ENCODE data around the gene BICC1. TPM values are rescaled to one million over a fixed set of nuclear protein-coding genes. Genes with fewer than 3 reads are reported as not detected.

Gene BICC1
- total RNA-seq, 1 experiment from 2014 or later = 118 TPM

DNA sequence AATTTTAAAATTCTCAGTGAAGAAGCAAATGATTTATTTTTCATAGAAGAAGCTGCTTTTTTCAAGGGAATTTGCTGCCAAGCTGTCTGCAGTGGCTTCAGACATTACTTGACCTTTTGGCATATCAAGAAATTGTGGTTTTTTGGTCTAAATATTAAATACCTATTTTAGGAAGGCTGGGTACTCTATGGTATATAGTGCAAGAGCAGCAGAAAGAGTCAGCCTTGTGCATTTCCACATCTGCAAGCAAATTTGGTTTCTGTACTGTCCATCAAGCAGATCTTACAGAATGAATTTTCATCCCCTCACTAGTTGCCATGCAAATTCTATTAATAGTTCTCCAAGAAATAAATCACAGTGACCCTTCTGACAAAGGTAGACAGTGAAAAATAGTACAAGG lies 222.0 kb downstream of the BICC1 start:
- ChIA-PET POLR2A (no interaction called here), CTCF (no interaction called here)
- Mint-ChIP-seq H3K36me3 (ENCODE audit: insufficient read depth, unreplicated experiment) (peaks cover 50% of the 10 kb centered on the region), H3K9me3 (ENCODE audit: unreplicated experiment) (peaks cover 18% of the 10 kb centered on the region), H3K4me1 (ENCODE audit: low read depth, unreplicated experiment) (no peaks in the 10 kb centered on the region), H3K4me3 (ENCODE audit: unreplicated experiment) (no peak overlapping the region), H3K27ac (ENCODE audit: unreplicated experiment) (no peak overlapping the region), H3K27me3 (ENCODE audit: insufficient read depth, unreplicated experiment) (no peaks in the 10 kb centered on the region)
- no peak for DNase-seq
- no peaks in the 10 kb centered on the region for H3K36me3 ChIP-seq (ENCODE audit: control insufficient read depth, insufficient read depth, low read length)
- TF ChIP-seq, protein P1, sequence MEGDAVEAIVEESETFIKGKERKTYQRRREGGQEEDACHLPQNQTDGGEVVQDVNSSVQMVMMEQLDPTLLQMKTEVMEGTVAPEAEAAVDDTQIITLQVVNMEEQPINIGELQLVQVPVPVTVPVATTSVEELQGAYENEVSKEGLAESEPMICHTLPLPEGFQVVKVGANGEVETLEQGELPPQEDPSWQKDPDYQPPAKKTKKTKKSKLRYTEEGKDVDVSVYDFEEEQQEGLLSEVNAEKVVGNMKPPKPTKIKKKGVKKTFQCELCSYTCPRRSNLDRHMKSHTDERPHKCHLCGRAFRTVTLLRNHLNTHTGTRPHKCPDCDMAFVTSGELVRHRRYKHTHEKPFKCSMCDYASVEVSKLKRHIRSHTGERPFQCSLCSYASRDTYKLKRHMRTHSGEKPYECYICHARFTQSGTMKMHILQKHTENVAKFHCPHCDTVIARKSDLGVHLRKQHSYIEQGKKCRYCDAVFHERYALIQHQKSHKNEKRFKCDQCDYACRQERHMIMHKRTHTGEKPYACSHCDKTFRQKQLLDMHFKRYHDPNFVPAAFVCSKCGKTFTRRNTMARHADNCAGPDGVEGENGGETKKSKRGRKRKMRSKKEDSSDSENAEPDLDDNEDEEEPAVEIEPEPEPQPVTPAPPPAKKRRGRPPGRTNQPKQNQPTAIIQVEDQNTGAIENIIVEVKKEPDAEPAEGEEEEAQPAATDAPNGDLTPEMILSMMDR (IDR thresholded peaks at IDR 0.05; ENCODE audit: insufficient read depth in 1 of 2, low read depth in 1 of 2, low read length in 1 of 2, severe bottlenecking in 1 of 2, unreplicated experiment in 1 of 2) = no peak
- no peaks in the 10 kb centered on the region for H3K27me3 ChIP-seq (replicated peaks; ENCODE audit: control insufficient read depth, insufficient read depth, low read length)
- BruUV-seq (replicated peaks) = no TSS peak
- no peaks in the 10 kb centered on the region for H3K4me1 ChIP-seq
- intact Hi-C loops (cut with micrococcal nuclease; ENCODE audit: unreplicated experiment) = no loop called here
- no peak overlapping the region for H3K4me3 ChIP-seq (ENCODE audit: low read depth, low read length)
- peaks cover 15% of the 10 kb centered on the region; the same call in 1 of the 2 replicates for H3K9me3 ChIP-seq

DNA sequence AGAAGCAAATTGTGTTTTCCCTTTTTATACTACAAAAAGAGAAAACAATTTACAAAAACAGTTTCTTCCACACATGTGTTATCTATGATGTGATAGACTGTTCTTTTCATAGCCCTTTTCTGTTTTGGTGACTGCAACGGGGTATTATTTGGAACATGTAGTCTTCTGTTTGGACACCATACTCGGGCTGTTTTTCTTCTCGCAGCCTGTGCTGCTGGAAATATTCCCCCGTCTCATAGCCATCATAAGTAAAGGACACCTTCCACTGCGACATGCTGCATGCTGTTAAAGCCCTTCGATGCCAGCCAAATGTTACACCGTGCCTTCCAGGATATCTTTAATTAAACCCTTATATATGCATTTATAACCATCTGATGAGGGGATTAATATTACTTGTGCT lies 222.4 kb downstream of the BICC1 start:
- Histone ChIP-seq H3K36me3 (ENCODE audit: control insufficient read depth, insufficient read depth, low read length) (no peaks in the 10 kb centered on the region), H3K4me3 (ENCODE audit: low read depth, low read length) (no peak overlapping the region), H3K9me3 (peaks cover 13% of the 10 kb centered on the region; the same call in 1 of the 2 replicates), H3K27me3 (replicated peaks; ENCODE audit: control insufficient read depth, insufficient read depth, low read length) (no peaks in the 10 kb centered on the region), H3K4me1 (no peaks in the 10 kb centered on the region)
- POLR2A ChIA-PET = no interaction called here
- no peak overlapping the region for H3K27ac Mint-ChIP-seq (ENCODE audit: unreplicated experiment)
- no peak overlapping the region for H3K4me3 Mint-ChIP-seq (ENCODE audit: unreplicated experiment)
- TF ChIP-seq, protein P1 (IDR thresholded peaks at IDR 0.05; ENCODE audit: insufficient read depth in 1 of 2, low read depth in 1 of 2, low read length in 1 of 2, severe bottlenecking in 1 of 2, unreplicated experiment in 1 of 2) = no peak
- intact Hi-C loops (cut with micrococcal nuclease; ENCODE audit: unreplicated experiment) = no loop called here
- no peaks in the 10 kb centered on the region for H3K4me1 Mint-ChIP-seq (ENCODE audit: low read depth, unreplicated experiment)
- peaks cover 14% of the 10 kb centered on the region for H3K9me3 Mint-ChIP-seq (ENCODE audit: unreplicated experiment)
- no TSS peak for BruUV-seq (replicated peaks)
- peaks cover 46% of the 10 kb centered on the region for H3K36me3 Mint-ChIP-seq (ENCODE audit: insufficient read depth, unreplicated experiment)
- H3K27me3 Mint-ChIP-seq (ENCODE audit: insufficient read depth, unreplicated experiment) = no peaks in the 10 kb centered on the region
- CTCF ChIA-PET = no interaction called here
- DNase-seq = no peak

DNA sequence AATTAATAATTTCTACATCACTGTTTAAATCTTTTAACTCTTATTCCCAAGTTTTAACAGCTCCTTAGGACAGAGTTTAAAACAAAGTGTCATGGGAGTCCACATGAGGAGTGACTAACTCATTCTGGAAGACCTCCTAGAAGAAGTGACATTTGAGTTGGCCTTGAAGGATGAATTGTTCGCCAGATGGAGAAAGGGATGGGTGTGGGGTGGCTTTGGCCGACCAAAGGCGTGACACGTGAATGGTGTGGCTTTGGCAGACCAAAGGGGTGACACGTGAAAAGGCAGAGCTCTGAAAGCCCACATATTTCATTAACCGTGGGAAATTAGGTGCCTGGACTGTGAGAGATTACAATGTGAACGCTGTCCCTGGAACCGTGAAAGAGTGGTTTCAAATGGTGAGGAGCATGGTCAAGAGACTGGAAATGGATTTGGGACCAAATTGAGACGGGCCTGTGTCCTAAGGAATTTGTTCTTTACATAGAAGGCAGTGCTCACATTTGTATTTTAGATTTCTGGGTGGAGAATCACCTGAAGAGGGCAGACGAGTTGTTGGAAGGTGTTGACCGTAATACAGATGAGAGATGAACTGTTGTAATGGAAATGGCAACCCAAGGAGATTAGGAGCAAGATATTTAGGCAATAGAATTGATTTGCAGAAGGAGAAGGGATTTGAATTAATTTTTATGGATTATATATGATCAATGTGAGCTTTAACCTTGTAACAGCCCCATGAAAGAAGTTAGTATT lies 228.1 kb downstream of the BICC1 start:
- Mint-ChIP-seq H3K9me3 (ENCODE audit: unreplicated experiment) (no peaks in the 10 kb centered on the region), H3K27me3 (ENCODE audit: insufficient read depth, unreplicated experiment) (no peaks in the 10 kb centered on the region), H3K4me3 (ENCODE audit: unreplicated experiment) (no peak overlapping the region), H3K36me3 (ENCODE audit: insufficient read depth, unreplicated experiment) (peaks cover 14% of the 10 kb centered on the region), H3K4me1 (ENCODE audit: low read depth, unreplicated experiment) (peaks cover 6% of the 10 kb centered on the region), H3K27ac (ENCODE audit: unreplicated experiment) (no peak overlapping the region)
- intact Hi-C loops (cut with micrococcal nuclease; ENCODE audit: unreplicated experiment) = no loop called here
- H3K4me3 ChIP-seq (ENCODE audit: low read depth, low read length) = no peak overlapping the region
- H3K36me3 ChIP-seq (ENCODE audit: control insufficient read depth, insufficient read depth, low read length) = no peaks in the 10 kb centered on the region
- H3K9me3 ChIP-seq = 0 out of 2 replicates have a peak, but pooled peaks cover 4% of the 10 kb centered on the region
- ChIA-PET POLR2A (interaction anchor here (0.6 kb wide), 1 partner anchor 68 kb away, joined by 4 read pairs; no protein-coding TSS in a partner anchor), CTCF (no interaction called here)
- peaks cover 7% of the 10 kb centered on the region; the same call in 1 of the 2 replicates for H3K4me1 ChIP-seq
- no peak for DNase-seq
- TF ChIP-seq, protein P1 (IDR thresholded peaks at IDR 0.05; ENCODE audit: insufficient read depth in 1 of 2, low read depth in 1 of 2, low read length in 1 of 2, severe bottlenecking in 1 of 2, unreplicated experiment in 1 of 2) = no peak
- no TSS peak for BruUV-seq (replicated peaks)
- H3K27me3 ChIP-seq (replicated peaks; ENCODE audit: control insufficient read depth, insufficient read depth, low read length) = no peaks in the 10 kb centered on the region
